PFSK-1 (cell line): ENCODE measurements around the gene GNS.

ENCODE experiments used
- FOXP2 ChIP-seq: optimal IDR thresholded peaks from 2 replicates; pipeline ENCODE3; 2011; ENCODE audit warnings: borderline replicate concordance, control low read depth, inconsistent platforms; ENCODE audit not compliant: insufficient read depth; ENCODE audit errors: extremely low read length, extremely low read depth
- POLR2AphosphoS5 ChIP-seq: IDR thresholded peaks from 2 replicates; pipeline ENCODE4 v1.6.1; 2012; ENCODE audit warnings: low read depth, mild to moderate bottlenecking, control low read depth, low read length, moderate library complexity
- REST ChIP-seq, 2 experiments: IDR thresholded peaks; 2 replicates each; pipeline versions ENCODE4 v1.6.1 to v1.8.0; 2011 to 2012; ENCODE audit warnings: low read depth in 2 of 2, low read length in 2 of 2, control low read depth in 1 of 2, inconsistent platforms in 1 of 2, mild to moderate bottlenecking in 1 of 2, moderate library complexity in 1 of 2; ENCODE audit not compliant: insufficient read depth in 1 of 2
- SIN3A ChIP-seq: IDR thresholded peaks from 2 replicates; pipeline ENCODE4 v1.6.1; 2012; ENCODE audit warnings: mild to moderate bottlenecking, low read length, moderate library complexity, borderline replicate concordance; ENCODE audit not compliant: insufficient read depth
- TAF1 ChIP-seq: IDR thresholded peaks from 2 replicates; pipeline ENCODE4 v1.6.1; 2012; ENCODE audit warnings: low read length, control low read depth, borderline replicate concordance; ENCODE audit not compliant: insufficient read depth

Gene GNS

GRCh38 chr12:64793610-64794009, 34.4 kb upstream of the GNS start:
- TF ChIP-seq POLR2AphosphoS5 = no peak
- no peak for TF ChIP-seq FOXP2
- no peak for TF ChIP-seq REST (IDR thresholded peaks at IDR 0.05; ENCODE audit: insufficient read depth in 1 of 2, low read depth in 2 of 2, low read length in 2 of 2)
- no peak for TF ChIP-seq TAF1
- TF ChIP-seq SIN3A = no peak

GRCh38 chr12:64792128-64792527, 32.9 kb upstream of the GNS start:
- TF ChIP-seq REST (IDR thresholded peaks at IDR 0.05; ENCODE audit: insufficient read depth in 1 of 2, low read depth in 2 of 2, low read length in 2 of 2) (no peak), SIN3A (no peak), POLR2AphosphoS5 (no peak), FOXP2 (no peak), TAF1 (no peak)

- TF ChIP-seq SIN3A (no peak), TAF1 (no peak), FOXP2 (no peak), REST (IDR thresholded peaks at IDR 0.05; ENCODE audit: insufficient read depth in 1 of 2, low read depth in 2 of 2, low read length in 2 of 2) (no peak), POLR2AphosphoS5 (no peak)
These were observed 31.8 kb upstream of the GNS start for GRCh38 chr12:64791036-64791435.

- no peak for TF ChIP-seq SIN3A
- TF ChIP-seq REST (IDR thresholded peaks at IDR 0.05; ENCODE audit: insufficient read depth in 1 of 2, low read depth in 2 of 2, low read length in 2 of 2) = no peak
- TF ChIP-seq TAF1 = no peak
- no peak for TF ChIP-seq FOXP2
- TF ChIP-seq POLR2AphosphoS5 = no peak
These were observed 31.0 kb upstream of the GNS start for GRCh38 chr12:64790166-64790565.

GRCh38 chr12:64785838-64786237, 26.6 kb upstream of the GNS start:
- TF ChIP-seq REST (IDR thresholded peaks at IDR 0.05; ENCODE audit: insufficient read depth in 1 of 2, low read depth in 2 of 2, low read length in 2 of 2) = no peak
- TF ChIP-seq POLR2AphosphoS5 = no peak
- no peak for TF ChIP-seq TAF1
- no peak for TF ChIP-seq FOXP2
- no peak for TF ChIP-seq SIN3A
